NCI-H748 (cell line): ENCODE data around the gene SYT1.

Source experiments
- DNase-seq: peaks from one replicate; lab custom pipeline; 2025; ENCODE audit not compliant: unreplicated experiment; lab: John Stamatoyannopoulos, UW

The SYT1 gene

DNA sequence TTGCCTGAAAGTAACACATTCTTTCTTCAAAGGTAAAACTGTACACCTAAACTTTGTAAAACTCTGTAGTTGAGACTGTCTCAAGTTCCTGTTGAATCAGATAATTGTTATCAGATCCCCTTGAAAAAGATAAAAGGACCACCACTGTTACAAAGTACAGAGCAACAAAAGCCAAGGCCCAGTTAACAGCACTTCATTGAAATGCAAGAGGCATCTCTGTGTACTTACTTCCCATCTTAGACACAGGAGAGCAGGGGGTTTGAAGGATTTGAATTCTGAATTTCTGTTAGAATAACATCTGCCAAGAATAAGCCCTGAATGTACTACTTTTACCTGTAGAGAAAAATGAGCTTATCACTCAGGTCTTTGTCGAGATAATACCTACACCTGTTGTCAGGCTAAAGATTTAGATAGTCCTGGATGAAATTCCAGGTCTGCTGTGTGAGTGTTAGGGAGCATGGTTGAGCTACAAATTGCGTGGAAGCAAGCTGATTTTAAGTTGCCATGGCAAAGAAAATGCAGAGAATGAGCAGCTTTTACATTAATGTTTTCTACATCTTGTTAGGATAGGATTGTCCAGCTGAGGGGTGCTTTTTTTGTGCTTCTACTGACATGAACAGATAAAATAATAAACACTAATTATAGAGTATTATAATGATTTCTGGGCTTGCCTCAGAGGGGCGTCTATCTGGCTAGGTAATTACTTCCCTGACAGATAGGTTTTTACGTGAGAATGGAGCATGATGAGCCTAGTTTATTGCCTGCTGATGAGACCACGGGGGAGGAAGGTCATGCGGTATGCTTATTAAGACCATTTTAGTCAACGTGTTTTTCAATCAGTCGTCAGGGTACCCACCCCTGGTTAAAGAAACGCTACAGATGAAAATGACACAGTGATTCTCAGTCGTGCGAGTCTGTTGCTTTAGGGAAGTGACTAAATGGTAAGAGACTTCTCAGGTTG is 517.0 kb downstream of the SYT1 start:
- peak; percentile 95 for DNase-seq

DNA sequence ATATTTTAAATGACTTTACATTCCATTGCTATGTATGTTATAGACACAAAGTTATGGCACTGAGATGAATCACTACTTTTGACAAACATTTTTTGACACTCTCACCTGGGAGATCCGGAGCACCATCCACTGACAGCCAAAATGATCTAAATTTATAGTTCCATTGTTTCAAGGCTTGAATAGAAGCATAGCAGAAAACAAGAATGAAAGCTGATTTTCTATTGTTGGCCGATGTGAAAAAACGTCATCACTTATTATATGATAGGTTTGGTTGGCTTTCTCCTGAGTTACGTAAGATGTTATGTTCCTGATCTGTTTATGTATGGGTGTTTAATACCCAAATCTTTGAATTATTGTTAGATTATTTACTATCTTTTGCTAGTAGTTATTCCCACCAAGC is 520.0 kb downstream of the SYT1 start:
- DNase-seq = no peak

DNA sequence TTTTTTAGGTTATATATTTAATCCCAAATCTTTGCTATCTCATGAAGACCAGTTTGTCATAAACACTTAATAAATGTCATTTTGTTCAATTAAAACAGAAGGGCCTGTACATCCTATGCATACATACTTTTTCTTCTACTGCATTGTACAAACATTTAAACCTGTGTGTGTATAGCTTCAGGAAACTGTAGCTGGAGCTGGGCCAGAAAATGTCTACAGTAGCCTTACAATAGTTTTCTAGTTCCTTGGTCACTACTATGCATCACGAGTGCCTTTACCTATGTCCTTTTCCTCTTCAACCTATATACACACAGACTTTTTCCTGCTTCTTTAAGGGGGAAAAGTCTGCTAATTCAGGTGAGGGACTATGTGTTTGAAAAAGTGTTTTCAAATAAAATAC is 523.4 kb downstream of the SYT1 start:
- DNase-seq = peak; percentile 64

DNA sequence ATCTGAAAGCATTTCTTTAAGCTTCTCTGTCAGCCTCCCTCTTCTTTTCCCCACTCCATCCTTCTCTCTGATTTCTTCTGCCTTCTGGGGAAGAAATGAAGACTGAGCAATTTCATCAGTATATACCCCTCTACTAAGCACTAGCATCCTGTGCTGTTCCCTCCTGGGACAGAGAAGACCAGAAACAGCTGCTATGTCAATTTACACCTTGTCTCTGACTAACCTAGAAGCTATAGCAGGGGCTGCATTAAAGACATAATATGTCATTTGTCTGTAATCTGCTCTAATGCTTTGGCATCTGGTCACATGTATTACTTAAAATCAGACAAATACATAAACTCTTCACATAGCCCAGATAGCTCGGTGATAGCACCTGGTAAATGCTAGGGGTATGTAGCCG is 529.3 kb downstream of the SYT1 start:
- DNase-seq = no peak

DNA sequence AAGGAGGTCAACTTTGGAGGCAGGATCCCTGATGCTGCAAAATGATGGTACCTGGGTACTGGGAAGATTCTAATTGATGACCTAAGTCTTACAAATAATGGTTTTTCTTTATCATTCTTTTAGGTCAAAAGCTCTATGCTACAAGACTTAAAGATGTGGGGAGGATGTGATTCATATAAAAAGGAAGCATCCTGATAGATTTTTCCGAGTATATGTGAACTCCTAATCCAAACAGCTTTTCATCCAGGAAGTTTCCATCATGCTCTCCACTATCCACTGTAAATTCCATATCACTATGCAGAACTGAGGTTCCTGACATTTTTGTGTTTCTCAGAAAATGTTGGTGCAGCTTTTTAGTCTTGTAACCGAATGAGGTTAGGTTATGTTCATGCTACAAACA is 533.0 kb downstream of the SYT1 start:
- DNase-seq = no peak

DNA sequence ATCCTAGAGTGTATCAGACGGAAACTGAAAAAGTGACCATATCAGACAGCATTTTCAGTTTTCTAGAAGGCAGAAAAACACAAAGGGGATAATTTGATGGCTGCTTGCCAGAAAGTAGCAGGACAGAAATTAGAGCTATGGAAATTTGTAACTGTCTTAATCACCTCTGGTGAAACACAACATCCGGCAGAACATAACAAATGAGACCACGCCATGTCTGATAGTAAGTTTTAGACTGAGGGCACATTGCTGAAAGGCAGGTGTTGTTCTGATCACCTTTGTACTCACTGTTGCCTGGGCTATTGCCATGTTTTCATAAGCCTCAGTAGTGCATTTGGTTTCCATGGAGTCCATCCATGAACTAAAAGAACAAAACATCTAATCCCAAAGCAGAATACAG is 535.9 kb downstream of the SYT1 start:
- peak; percentile 97 for DNase-seq

DNA sequence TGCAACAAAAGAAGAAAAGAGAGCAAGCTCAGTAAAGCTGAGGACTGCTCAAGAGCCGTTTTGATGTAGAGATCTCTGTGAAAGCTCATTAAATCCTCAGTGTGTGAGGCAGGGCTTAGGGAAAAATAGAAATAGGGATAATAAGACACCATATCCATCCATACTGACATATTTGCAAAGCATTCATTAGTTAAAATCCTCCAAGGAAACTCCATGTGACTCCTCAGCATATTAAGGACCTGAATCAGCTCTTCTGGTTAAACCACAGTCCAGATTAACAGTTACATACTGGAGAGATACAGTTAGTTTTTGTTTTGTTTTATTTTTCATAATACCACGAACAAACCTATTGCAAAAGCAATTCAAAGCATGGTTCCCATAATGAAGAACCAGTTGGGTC is 538.0 kb downstream of the SYT1 start:
- no peak for DNase-seq

DNA sequence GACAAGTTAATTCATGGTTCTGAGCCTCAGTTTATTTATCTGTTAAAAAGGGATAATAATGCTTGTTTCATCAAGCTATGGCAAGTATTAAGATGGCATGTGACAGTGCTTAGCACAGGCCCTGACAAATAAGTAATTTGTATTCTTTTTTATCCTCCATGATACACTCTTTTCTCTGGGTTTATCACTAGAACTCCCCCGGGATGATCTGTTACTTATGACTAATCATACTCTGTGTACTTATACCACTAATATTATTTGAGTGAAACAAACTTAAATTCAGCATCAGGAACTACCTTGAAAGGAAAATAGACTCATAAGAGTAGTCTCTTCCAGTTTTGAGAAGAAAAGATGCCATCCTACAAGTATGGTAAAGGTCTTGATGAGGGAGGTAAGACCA is 542.4 kb downstream of the SYT1 start:
- no peak for DNase-seq

DNA sequence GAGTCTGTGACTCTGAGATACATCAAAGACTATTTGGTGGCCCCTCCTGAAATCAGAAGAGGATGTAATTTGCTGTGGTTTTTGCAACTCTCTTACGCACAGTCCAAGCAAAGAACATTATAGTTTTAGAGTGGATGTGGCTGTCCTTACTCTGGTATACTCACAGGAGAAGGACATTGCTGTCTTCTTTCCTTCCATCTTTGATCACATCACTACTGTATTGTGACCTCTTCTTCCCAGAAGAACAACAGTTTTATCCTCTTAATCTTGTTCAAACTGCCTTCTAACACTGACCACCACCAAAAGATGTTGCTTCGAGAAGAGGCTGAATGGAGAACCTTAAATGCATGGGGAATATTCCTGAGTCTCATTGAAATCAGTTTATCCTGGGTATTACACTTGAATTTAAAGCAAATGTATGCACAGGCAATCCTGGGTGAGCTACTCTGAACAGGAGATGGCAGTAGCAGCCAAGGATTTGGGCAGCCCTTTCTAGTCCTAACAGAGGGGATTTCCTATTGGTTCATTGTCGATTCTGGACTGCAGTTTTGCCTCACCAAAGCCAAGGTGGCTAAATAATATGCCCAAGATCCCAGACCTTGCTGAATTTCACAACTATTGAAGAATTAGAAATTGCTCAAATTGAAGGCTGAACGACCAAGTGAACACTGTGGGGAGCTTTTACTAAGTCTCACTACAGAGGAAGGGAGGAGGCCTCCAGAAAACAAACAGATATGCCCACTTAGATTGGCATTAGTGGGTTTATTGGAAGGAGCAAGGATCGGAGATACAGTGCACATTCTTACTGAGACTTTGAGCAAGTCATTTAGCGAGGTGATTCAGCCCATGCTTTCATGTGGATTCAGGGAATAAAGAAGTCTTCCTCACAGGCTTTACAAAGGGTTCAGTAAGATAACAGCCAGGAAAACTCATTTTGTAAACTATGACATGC is 543.4 kb downstream of the SYT1 start:
- peak; percentile 75 for DNase-seq

DNA sequence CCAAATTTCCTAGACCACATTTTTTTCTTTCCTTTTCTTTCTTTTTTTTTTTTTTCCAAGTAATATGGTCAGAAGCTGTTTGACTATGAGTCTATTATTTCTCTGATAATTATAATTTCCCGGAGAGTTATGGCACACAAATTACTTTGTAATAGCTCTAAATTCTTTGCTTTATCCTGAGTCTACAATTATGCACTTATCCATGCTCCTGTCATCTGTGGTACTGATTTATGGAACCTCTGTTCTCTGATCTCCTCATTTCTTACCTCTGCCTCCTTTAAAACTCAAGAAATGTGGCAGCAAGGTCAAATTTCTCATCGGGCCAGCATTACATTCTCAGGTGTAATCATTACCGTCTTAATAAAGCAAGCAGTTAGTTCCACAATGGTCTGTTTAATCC is 544.1 kb downstream of the SYT1 start:
- no peak for DNase-seq

DNA sequence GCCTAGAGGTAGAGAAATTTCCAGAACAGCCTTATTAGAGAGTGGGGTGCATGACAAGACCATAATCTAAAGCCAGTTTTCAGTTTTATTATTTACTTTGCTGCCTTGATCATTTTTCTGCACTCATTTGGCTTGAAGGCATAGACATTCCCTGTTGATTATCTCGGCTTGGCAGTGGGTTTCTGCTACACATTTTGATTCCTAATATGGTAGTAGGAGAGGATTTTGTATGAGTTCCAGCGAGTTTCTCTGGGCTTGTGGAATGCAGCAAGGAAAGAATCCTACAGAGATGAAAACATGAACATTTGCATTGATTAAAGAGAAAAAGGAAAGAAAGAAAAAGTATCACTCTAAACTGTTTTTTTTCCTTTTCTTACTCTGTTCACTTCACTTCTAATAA is 545.0 kb downstream of the SYT1 start:
- DNase-seq = no peak

DNA sequence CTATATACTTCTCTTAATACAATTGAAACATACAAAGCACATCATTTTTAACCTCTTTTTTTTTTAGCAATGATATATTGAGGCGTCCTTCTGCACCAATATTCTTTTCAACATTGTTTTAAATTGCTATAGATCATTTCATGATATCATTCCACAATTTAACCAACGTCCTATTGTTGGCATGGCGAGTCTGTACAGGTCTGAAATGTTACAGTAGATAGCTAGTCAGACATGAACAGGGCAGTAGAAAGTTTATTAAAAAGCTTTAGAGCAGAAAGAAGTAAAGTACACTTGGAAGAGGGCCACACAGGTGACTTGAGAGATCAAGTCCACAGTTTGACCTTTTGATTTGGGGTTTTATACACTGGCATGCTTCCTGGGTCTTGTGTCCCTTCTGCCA is 547.2 kb downstream of the SYT1 start:
- no peak for DNase-seq

DNA sequence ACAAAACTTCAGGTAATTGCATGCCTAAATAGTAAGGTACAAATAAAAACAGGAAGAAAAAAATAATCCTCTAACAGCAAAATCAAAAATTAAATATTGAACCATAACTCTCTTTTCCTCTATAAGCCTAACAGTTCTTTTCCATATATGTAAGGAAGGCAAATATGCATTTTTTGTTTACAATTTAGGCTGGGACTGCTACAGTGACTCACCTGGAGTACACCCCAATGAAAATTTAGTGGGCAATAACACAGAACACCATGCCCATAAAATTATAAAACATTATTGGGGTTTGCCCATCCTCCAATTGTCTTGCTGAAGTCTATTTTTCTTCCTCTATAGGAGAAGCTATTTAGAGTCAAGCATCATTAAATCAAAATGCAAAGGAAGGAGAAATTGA is 549.2 kb downstream of the SYT1 start:
- DNase-seq = no peak

DNA sequence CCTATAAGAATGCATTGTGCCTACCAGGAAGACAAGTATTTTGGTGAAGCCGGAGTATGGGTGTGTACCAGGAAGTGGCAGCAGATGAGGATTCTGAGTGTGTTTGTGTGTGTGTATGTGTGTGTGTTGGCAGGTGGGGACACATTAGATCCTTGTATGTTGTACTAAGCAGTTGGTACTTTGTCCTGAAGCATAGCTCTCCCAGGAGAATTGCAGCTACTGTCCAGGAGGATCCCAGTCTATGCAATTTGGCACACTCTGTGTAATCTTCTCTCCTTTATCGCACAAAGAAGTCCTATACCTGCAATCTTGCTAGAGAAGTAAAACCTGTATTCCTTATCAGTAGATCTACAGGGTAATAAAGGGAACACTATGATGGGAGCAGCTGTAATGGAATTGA is 549.7 kb downstream of the SYT1 start:
- DNase-seq = peak; percentile 74

DNA sequence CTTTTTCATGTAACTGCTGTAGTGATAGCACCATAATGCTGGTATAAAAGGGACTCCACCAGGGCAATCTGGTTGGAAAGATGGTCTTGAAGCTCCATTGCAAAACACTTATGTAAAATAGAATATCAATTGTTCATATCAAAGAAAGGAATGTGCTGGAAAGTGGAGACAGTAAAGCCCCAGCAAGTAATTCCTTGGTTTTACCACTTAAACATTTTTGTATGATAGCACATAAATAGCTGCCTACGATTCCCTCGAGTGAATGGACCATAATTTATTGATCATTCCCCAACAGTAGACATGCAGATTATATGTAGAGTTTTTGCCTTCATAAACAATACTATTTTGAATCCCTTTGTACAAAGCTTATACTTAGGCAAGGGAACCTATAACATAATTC is 550.7 kb downstream of the SYT1 start:
- DNase-seq = no peak

DNA sequence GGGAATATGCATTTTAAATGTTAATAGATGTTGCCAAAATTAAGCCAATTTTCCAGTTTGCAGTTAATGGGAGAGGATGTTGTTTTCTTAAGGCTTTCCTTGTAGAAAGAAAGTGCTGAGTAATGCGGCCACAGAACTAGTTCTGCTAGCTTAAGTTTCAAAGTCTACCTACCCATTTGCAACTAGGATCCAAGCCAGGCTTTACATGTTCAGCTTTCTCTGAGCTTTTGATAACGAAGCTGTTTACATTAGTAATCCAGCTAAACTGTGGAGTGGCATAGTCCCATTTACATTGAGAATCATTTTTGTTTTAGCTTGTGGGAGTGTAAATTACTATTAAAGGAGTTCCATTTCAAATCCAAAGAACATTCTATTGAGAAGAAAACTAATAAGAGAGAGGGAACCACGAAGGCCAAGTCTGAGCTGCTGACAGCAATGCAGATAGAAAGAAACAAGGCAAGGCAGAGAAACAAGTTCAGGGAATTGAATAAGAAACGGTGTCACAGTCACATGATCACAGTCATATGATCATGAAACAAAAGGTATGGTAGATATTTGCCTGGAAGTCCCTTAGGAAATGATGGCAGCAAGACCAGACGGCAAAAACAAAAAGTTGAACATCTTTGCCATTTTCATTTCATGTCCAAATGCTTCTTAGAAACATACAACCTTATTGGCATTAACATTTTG is 551.3 kb downstream of the SYT1 start:
- no peak for DNase-seq

DNA sequence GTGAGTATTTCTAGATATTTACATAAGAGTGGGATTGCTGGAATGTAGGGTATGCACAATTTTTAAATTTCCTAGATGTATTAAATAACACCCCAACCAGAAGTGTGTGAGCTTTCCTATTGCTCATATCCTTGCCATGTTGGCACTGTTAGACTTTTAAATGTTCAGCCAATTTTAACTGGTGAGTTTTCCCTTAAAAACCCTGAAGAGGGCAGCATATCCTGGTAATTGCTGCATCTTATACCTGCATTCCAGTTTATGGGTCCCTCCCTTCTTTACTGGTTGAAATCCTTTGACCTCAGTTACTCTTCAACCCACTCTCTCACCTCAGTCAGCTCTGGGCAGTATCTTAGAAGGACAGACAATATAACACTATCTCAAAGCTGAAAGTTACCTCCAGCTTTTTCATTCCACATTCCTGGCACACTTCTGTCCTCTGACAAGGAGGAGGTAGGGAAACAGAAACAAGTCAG is 555.6 kb downstream of the SYT1 start:
- peak; percentile 43 for DNase-seq

DNA sequence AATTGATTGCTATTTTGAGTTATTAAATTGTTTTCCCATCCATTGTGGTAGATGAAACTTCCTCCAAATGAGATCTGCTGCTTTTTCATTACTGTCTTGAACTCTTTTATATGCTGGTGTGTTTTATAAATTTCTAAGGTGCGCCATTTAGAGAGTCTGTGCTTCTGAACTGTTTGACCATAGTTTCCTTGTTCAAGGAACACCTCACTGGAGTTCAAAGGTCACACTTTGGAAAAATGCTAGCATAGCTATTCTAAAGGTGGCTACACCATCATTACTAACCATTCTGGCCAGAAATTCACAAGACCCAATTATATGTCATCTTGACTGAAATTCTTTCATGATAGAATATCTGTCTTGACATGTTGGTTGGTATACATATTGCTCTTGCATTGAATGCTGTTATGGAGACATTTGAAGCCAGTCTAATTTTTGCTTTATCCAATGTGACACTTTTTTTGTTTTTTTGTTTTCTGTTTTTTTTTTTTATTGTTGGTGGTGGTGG is 556.7 kb downstream of the SYT1 start:
- DNase-seq = no peak

DNA sequence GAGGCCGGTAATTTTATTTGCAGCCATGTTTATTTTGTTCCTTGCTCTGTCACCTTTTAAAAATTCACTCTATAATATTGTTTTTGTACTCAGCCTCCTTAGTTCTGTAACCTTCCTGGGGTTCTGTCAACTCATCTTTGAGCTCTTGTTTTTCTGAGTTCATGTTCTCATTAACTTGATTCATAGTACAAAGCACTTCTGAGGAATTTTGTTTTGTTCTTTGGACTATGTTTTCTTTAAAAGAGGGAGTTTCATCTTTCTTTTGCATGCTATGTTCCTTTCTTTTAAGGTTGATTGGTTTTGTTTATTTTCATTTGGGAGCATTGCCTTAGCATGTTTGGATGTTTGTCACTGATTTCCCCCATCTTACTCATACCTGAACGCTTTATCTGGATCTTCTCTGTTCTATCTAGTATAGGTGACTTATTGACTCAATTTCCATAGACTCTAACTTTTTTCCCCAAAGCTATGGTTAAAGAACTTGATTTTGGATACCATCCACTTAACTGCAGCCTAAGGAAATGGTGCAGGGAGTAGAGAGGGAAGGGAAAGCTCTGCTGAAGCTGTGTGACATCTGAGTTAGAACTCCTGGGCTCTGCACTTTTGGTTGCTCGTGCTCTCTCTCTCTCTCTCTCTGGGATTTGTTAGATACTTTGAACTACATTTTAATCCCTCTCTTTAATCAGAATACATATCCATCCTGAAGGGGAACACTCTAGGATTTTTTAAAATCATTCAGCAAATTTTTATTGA is 557.7 kb downstream of the SYT1 start:
- no peak for DNase-seq

DNA sequence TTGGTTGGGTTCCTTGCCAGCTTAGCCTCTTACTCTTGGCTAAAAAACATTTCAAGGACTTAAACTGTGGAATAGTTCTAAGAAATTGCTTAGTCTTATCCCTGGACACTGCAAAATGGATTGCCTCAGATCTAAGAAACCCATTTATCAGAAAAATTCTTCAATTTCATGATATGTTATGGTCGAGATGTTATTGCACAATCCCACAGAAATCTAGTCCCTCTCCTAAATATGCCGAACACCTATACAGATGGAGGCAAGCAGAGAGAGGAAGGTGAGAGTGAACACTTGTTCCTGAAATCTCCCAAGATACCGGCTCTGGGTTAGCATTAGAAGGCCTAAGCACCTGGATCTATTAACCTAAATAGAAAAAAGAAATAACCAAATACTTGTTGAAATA is 559.0 kb downstream of the SYT1 start:
- DNase-seq = no peak
